Osteoblast (primary cell): ENCODE data around the gene AGO3. TPM values are rescaled to one million over a fixed set of nuclear protein-coding genes. Genes with fewer than 3 reads are reported as not detected.
A peak's percentile ranks its signal among the peaks of the same experiment; 100 is the strongest.

Source experiments
- DNase-seq: peaks from one replicate; pipeline ENCODE4 v3.0.0; 2011; ENCODE audit warnings: low spot score, mixed read lengths; ENCODE audit not compliant: insufficient read length; ENCODE audit errors: missing footprints
- H2AFZ ChIP-seq: 2 replicates; pipeline ENCODE4 v1.6.0; 2011; ENCODE audit warnings: mild to moderate bottlenecking, low read length
- H3K27ac ChIP-seq: 2 replicates; pipeline ENCODE4 v1.5.1; 2011; ENCODE audit warnings: mild to moderate bottlenecking, low read depth, low read length, moderate library complexity
- H3K27me3 ChIP-seq: 2 replicates; pipeline ENCODE4 v1.6.0; 2012; ENCODE audit warnings: mild to moderate bottlenecking, control low read depth, inconsistent platforms, low read length, moderate library complexity; ENCODE audit not compliant: insufficient read depth
- H3K36me3 ChIP-seq: 2 replicates; pipeline ENCODE4 v1.5.1; 2011; ENCODE audit warnings: mild to moderate bottlenecking, low read length, control low read depth, moderate library complexity; ENCODE audit not compliant: insufficient read depth
- H3K4me1 ChIP-seq: 2 replicates; pipeline ENCODE4 v1.5.1; 2011; ENCODE audit warnings: mild to moderate bottlenecking, low read length, control low read depth, moderate library complexity; ENCODE audit not compliant: insufficient read depth
- H3K4me2 ChIP-seq: 2 replicates; pipeline ENCODE4 v1.6.0; 2011; ENCODE audit warnings: mild to moderate bottlenecking, low read length; ENCODE audit not compliant: insufficient read depth
- H3K4me3 ChIP-seq: fragments of 200-600 bp; sonication (generic); 3 replicates; pipeline ENCODE4 v1.5.1; 2012; ENCODE audit warnings: mild to moderate bottlenecking, low read length, inconsistent platforms; ENCODE audit not compliant: insufficient read depth
- H3K79me2 ChIP-seq: 2 replicates; pipeline ENCODE4 v1.6.0; 2012; ENCODE audit warnings: mild to moderate bottlenecking, low read length, control low read depth, inconsistent platforms; ENCODE audit not compliant: insufficient read depth
- H3K9me3 ChIP-seq: 2 replicates; pipeline ENCODE4 v1.5.1; 2011; ENCODE audit warnings: low read depth, low read length, control low read depth
- H4K20me1 ChIP-seq: 2 replicates; pipeline ENCODE4 v1.6.0; 2012; ENCODE audit warnings: mild to moderate bottlenecking, low read length, control low read depth; ENCODE audit not compliant: insufficient read depth
- CTCF ChIP-seq: IDR thresholded peaks from 2 replicates; pipeline ENCODE4 v1.5.1; 2011; ENCODE audit warnings: mild to moderate bottlenecking, low read depth, low read length, moderate library complexity; ENCODE audit errors: extremely low read depth
- total RNA-seq: library from RNA; depleted of rRNA; stranded (reverse); fragments of >200 nt; gene quantifications from 2 replicates; pipeline ENCODE4 v1.2.3, GENCODE V29; 2012

The AGO3 gene
- total RNA-seq, 1 donor = 14.8 TPM

DNA sequence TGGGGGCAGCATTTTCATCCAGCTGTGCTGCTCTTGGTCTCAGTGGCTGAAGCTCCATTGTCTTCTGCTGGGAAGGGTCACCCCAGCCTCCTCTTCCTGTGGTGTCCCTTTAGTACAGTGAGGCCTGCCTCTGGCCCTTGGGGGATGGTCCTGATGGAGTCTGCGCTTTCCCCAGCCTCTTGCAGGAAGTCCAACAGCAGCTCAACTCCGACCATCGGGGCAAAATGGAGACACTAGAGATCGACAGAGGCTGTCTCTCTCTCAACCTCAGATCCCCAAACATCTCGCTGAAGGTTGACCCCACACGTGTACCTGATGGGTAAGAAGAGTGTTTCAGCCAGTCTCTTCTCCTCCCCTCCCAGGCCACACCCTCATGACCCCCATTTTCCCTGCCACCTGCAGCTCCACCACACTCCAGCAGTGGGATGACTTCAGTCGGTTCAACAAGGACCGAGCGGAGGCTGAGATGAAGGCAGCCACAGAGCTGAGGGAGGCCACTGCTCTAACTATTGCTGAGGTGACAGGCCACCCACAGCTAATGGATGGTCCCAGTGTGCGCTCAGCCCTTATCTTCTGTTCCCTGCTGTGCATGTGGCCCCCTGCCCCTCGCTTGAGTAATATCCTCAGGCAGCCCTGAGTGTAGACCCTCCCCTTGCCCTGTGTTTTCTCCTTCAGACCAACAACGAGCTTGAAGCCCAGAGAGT lies 155.8 kb downstream of the AGO3 start:
- peak; percentile 42 for DNase-seq
- Histone ChIP-seq H3K27me3 (no peaks in the 10 kb centered on the region), H4K20me1 (peaks cover 5% of the 10 kb centered on the region), H3K36me3 (peaks cover 8% of the 10 kb centered on the region), H3K4me1 (peaks cover 17% of the 10 kb centered on the region), H2AFZ (no peak overlapping the region), H3K9me3 (no peaks in the 10 kb centered on the region), H3K4me3 (no peak overlapping the region), H3K27ac (no peak overlapping the region), H3K79me2 (peaks cover 27% of the 10 kb centered on the region), H3K4me2 (no peak overlapping the region)
- no peak for TF ChIP-seq CTCF

- Histone ChIP-seq H3K4me3 (no peak overlapping the region), H4K20me1 (peaks cover 5% of the 10 kb centered on the region), H3K4me1 (peaks cover 17% of the 10 kb centered on the region), H3K27me3 (no peaks in the 10 kb centered on the region), H3K79me2 (peaks cover 35% of the 10 kb centered on the region), H3K4me2 (peak overlapping the region; percentile 94), H3K27ac (no peak overlapping the region), H3K9me3 (no peaks in the 10 kb centered on the region), H3K36me3 (peaks cover 16% of the 10 kb centered on the region), H2AFZ (peak overlapping the region; percentile 94)
- DNase-seq = peak; percentile 71
- TF ChIP-seq CTCF = no peak
These were observed 156.6 kb downstream of the AGO3 start for GRCh38 chr1:36087233-36088123.

GRCh38 chr1:36088265-36088576 lies 157.3 kb downstream of the AGO3 start:
- Histone ChIP-seq H3K9me3 (no peaks in the 10 kb centered on the region), H3K4me3 (peak overlapping the region; percentile 92), H3K27ac (peak overlapping the region; percentile 28), H3K27me3 (no peaks in the 10 kb centered on the region), H3K36me3 (peaks cover 23% of the 10 kb centered on the region), H3K79me2 (peaks cover 39% of the 10 kb centered on the region), H3K4me2 (peak overlapping the region; percentile 94), H3K4me1 (peaks cover 17% of the 10 kb centered on the region), H2AFZ (peak overlapping the region; percentile 94), H4K20me1 (peaks cover 5% of the 10 kb centered on the region)
- no peak for TF ChIP-seq CTCF
- no peak for DNase-seq
